ENCODE measurements around the gene HDAC9.

DNA sequence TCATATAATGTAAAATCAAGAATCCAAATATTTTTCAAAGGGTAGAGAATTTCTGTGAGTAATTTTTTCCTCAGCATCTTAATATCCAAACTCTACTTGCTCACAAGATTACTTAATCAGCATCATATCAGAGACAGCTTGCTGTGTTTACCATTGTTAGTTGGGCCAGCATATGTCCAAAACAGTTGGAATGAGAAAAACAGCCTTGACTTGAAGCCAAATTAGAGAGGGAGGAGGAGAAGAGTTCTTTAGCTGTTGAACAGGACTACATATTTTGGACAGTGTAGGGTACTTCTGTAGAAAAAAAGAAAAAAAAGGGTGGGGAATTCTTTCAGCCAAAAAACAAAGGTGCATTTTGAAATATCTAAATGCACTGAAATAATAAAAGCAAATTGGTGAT is 69.8 kb downstream of the HDAC9 start:
- TF ChIP-seq RNF2 (IDR thresholded peaks at IDR 0.05; ENCODE audit: borderline replicate concordance, low read depth) (no peak), JUNB (IDR thresholded peaks at IDR 0.05) (no peak), CEBPB (IDR thresholded peaks at IDR 0.05) (no peak), PHF8 (IDR thresholded peaks at IDR 0.05; ENCODE audit: borderline replicate concordance, low read depth) (no peak), RFX5 (IDR thresholded peaks at IDR 0.05) (no peak), TP53 (CRISPR knock-in tag; IDR thresholded peaks at IDR 0.05) (no peak), CBX2 (IDR thresholded peaks at IDR 0.05; ENCODE audit: borderline replicate concordance, low read depth) (no peak)
- TF ChIP-seq, protein P1, sequence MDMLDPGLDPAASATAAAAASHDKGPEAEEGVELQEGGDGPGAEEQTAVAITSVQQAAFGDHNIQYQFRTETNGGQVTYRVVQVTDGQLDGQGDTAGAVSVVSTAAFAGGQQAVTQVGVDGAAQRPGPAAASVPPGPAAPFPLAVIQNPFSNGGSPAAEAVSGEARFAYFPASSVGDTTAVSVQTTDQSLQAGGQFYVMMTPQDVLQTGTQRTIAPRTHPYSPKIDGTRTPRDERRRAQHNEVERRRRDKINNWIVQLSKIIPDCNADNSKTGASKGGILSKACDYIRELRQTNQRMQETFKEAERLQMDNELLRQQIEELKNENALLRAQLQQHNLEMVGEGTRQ (IDR thresholded peaks at IDR 0.05): no peak
- TF ChIP-seq, protein P2, sequence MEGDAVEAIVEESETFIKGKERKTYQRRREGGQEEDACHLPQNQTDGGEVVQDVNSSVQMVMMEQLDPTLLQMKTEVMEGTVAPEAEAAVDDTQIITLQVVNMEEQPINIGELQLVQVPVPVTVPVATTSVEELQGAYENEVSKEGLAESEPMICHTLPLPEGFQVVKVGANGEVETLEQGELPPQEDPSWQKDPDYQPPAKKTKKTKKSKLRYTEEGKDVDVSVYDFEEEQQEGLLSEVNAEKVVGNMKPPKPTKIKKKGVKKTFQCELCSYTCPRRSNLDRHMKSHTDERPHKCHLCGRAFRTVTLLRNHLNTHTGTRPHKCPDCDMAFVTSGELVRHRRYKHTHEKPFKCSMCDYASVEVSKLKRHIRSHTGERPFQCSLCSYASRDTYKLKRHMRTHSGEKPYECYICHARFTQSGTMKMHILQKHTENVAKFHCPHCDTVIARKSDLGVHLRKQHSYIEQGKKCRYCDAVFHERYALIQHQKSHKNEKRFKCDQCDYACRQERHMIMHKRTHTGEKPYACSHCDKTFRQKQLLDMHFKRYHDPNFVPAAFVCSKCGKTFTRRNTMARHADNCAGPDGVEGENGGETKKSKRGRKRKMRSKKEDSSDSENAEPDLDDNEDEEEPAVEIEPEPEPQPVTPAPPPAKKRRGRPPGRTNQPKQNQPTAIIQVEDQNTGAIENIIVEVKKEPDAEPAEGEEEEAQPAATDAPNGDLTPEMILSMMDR (IDR thresholded peaks at IDR 0.05): no peak
